Activated B cell treated with CpG ODN at 0.5 μM for 24 hours (primary cell): ENCODE results near the gene LGSN. TPM values are rescaled to one million over a fixed set of nuclear protein-coding genes. Genes with fewer than 3 reads are reported as not detected.

ENCODE experiments used
- ATAC-seq: fragments of 200-7000 bp; cut with Tn5 transposase; one replicate; pipeline ENCODE4 v1.10.0; 2021; ENCODE audit warnings: low read depth, mild to moderate bottlenecking, moderate library complexity
- CTCF ChIA-PET: fragments of 350-600 bp; sonication (Branson Sonifier 250); formaldehyde crosslinking; loops from one replicate; lab custom pipeline; 2021; ENCODE audit warnings: antibody characterized with exemption; lab: Charles Lee
- POLR2A ChIA-PET: fragments of 350-600 bp; sonication (Branson Sonifier 250); formaldehyde crosslinking; loops from one replicate; lab custom pipeline; 2021; ENCODE audit warnings: antibody characterized with exemption; lab: Charles Lee
- DNase-seq: peaks from one replicate; pipeline ENCODE4 v3.0.0; 2022
- H3K27ac Mint-ChIP-seq: one replicate; pipeline ENCODE4 v1.8.0; 2020; ENCODE audit warnings: mixed read lengths
- H3K27me3 Mint-ChIP-seq: one replicate; pipeline ENCODE4 v1.8.0; 2021; ENCODE audit warnings: mixed read lengths
- H3K36me3 Mint-ChIP-seq: one replicate; pipeline ENCODE4 v1.8.0; 2021; ENCODE audit warnings: low read depth, mixed read lengths
- H3K4me1 Mint-ChIP-seq: one replicate; pipeline ENCODE4 v1.8.0; 2021; ENCODE audit warnings: mixed read lengths
- H3K4me3 Mint-ChIP-seq: one replicate; pipeline ENCODE4 v1.8.0; 2020; ENCODE audit warnings: mild to moderate bottlenecking, mixed read lengths
- H3K9me3 Mint-ChIP-seq: one replicate; pipeline ENCODE4 v1.8.0; 2020; ENCODE audit warnings: mixed read lengths
- intact Hi-C: fragments of 100-400 bp; cut with micrococcal nuclease; formaldehyde crosslinking; loops from one replicate; pipeline ENCODE4 v1.15.1; 2024
- total RNA-seq: library from RNA; stranded (reverse); gene quantifications from 2 replicates; pipeline ENCODE4 v1.2.3, GENCODE V29; 2022
- TF ChIP-seq, protein P1 (sequence below): fragments of 200-600 bp; IDR thresholded peaks from one replicate; pipeline ENCODE4 v1.8.0; 2022; ENCODE audit warnings: antibody characterized with exemption, mild to moderate bottlenecking

Gene LGSN
- total RNA-seq, 1 donor from 2014 or later = 0.11 TPM

DNA sequence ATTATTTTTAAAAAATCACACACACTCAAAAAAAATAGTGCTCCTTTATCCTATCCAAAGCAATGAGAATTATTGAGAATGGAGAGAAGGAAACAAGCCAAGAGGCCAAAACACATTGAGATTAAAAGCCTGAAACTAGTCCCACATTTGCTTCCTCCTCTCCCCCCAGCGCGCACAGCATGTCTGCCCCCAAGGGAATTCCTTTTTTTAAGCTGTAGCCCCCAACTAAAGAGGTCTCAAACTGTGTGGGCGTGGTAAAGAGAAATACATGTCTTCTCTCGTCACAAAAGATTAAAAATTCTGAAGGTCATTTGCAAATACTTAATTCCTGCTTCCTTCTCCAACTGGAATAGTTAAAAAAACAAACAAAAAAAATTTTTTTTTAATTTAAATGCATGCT lies 52.7 kb downstream of the LGSN start:
- H3K9me3 Mint-ChIP-seq = no peaks in the 10 kb centered on the region
- DNase-seq = no peak
- POLR2A ChIA-PET = no interaction called here
- no peaks in the 10 kb centered on the region for H3K4me1 Mint-ChIP-seq
- CTCF ChIA-PET = no interaction called here
- no peaks in the 10 kb centered on the region for H3K36me3 Mint-ChIP-seq
- intact Hi-C loops = no loop called here
- TF ChIP-seq, protein P1, sequence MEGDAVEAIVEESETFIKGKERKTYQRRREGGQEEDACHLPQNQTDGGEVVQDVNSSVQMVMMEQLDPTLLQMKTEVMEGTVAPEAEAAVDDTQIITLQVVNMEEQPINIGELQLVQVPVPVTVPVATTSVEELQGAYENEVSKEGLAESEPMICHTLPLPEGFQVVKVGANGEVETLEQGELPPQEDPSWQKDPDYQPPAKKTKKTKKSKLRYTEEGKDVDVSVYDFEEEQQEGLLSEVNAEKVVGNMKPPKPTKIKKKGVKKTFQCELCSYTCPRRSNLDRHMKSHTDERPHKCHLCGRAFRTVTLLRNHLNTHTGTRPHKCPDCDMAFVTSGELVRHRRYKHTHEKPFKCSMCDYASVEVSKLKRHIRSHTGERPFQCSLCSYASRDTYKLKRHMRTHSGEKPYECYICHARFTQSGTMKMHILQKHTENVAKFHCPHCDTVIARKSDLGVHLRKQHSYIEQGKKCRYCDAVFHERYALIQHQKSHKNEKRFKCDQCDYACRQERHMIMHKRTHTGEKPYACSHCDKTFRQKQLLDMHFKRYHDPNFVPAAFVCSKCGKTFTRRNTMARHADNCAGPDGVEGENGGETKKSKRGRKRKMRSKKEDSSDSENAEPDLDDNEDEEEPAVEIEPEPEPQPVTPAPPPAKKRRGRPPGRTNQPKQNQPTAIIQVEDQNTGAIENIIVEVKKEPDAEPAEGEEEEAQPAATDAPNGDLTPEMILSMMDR = no peak
- H3K27me3 Mint-ChIP-seq = peaks cover 2% of the 10 kb centered on the region
- H3K27ac Mint-ChIP-seq = no peak overlapping the region
- H3K4me3 Mint-ChIP-seq = no peak overlapping the region
- no peak for ATAC-seq

DNA sequence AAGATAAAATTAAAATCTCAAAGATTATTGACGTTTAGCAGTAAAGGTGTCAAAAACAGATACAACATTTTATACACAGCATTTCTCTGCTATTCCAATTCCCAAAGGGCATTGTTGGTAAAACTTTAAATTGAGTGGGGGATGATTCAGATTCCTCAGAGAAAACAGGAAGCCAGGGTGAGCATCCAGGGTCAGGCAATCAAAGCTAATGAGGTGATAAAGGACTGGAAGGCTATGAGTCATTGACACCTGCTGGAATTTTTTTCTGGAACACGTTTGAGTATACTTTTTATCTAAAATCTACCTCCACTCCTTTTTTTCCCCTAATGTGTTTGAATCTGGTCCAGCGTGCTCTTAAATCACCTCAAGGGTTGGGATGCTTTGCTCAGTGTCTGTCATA lies 56.3 kb downstream of the LGSN start:
- ChIA-PET POLR2A (no interaction called here), CTCF (no interaction called here)
- no peak overlapping the region for H3K4me3 Mint-ChIP-seq
- ATAC-seq (no peak), DNase-seq (no peak)
- H3K4me1 Mint-ChIP-seq = no peaks in the 10 kb centered on the region
- intact Hi-C loops = no loop called here
- H3K27ac Mint-ChIP-seq = no peak overlapping the region
- TF ChIP-seq, protein P1 = no peak
- H3K36me3 Mint-ChIP-seq = no peaks in the 10 kb centered on the region
- no peaks in the 10 kb centered on the region for H3K9me3 Mint-ChIP-seq
- peaks cover 2% of the 10 kb centered on the region for H3K27me3 Mint-ChIP-seq

DNA sequence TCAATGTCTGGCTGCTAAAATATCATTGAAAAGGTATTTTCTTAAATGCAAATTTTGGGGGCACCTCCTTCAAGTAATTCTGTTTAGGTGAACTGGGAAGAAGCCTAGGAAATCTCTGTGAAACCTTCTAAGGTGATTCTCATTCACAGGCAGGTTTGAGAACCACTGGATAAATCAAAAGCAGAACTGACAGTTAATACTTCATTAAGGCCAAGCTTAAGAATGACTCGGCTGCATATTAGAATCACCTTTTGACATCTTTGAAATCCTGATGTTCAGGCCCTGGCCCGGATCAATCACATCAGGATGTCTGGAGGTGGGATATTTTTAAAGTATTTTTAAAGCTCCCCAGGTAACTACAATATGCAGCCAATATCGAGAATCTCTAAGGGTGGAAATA lies 58.0 kb downstream of the LGSN start:
- TF ChIP-seq, protein P1 = no peak
- peaks cover 2% of the 10 kb centered on the region for H3K27me3 Mint-ChIP-seq
- no peaks in the 10 kb centered on the region for H3K36me3 Mint-ChIP-seq
- intact Hi-C loops = no loop called here
- ChIA-PET CTCF (no interaction called here), POLR2A (no interaction called here)
- H3K27ac Mint-ChIP-seq = no peak overlapping the region
- H3K9me3 Mint-ChIP-seq = no peaks in the 10 kb centered on the region
- ATAC-seq (no peak), DNase-seq (no peak)
- H3K4me3 Mint-ChIP-seq = no peak overlapping the region
- no peaks in the 10 kb centered on the region for H3K4me1 Mint-ChIP-seq

DNA sequence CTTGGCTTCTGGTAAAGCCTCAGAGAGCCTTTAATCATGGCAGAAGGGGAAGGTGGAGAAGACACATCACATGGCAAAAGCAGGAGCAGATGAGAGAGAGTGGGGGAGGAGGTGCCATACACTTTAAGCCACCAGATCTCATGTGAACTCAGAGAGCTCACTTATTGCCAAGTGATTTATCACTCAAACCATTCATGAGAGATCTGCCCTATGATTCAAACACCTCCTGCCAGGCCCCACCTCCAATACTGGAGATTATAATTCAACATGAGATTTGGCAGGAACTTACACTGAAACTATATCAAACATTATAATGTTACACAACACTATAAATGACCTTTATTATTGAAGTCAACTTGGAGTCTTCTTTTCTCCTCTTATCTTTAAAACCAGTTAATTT lies 60.6 kb downstream of the LGSN start:
- intact Hi-C loops = no loop called here
- no peak overlapping the region for H3K4me3 Mint-ChIP-seq
- no peak for ATAC-seq
- ChIA-PET POLR2A (no interaction called here), CTCF (no interaction called here)
- H3K36me3 Mint-ChIP-seq = no peaks in the 10 kb centered on the region
- H3K27me3 Mint-ChIP-seq = peaks cover 2% of the 10 kb centered on the region
- TF ChIP-seq, protein P1 = no peak
- H3K27ac Mint-ChIP-seq = no peak overlapping the region
- DNase-seq = no peak
- no peaks in the 10 kb centered on the region for H3K4me1 Mint-ChIP-seq
- H3K9me3 Mint-ChIP-seq = no peaks in the 10 kb centered on the region

DNA sequence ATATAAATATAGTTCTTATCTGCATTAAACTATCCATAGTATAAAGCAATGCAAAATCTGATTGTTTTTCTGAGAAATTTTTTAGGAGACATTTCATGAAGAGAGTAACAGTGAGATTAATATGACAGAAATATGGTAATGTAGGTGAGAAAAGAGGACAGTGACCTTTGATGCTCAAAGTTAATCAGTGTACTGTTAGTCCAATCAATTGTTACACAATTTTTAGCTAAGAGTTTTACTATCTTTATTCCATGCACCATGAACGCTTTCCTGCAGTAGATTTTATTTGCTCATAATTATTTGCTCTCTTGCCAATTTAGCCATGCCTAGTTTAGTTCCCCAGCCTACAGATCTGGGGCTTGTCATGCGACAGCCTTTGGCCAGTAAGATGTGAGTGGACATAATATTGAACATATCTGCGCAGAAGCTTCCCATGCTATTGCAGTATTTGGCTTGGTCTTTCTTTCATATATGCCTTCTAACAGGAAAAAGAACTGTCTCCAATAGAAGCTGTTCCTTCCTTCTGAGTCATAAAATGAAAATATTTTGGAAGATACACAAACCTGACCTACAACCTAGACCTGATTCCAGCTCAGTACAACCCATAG lies 69.8 kb downstream of the LGSN start:
- Mint-ChIP-seq H3K4me1 (no peaks in the 10 kb centered on the region), H3K27ac (no peak overlapping the region), H3K36me3 (no peaks in the 10 kb centered on the region), H3K4me3 (no peak overlapping the region), H3K27me3 (no peaks in the 10 kb centered on the region), H3K9me3 (no peaks in the 10 kb centered on the region)
- DNase-seq = no peak
- TF ChIP-seq, protein P1 = no peak
- intact Hi-C loops = no loop called here
- ATAC-seq = no peak
- CTCF ChIA-PET = no interaction called here
- POLR2A ChIA-PET = no interaction called here
